Ovary (tissue), 9 donors: ENCODE results near the gene COQ10A. TPM values are rescaled to one million over a fixed set of nuclear protein-coding genes. Genes with fewer than 3 reads are reported as not detected.
A peak's percentile ranks its signal among the peaks of the same experiment; 100 is the strongest.

Source experiments
- DNase-seq, 5 donors: peaks; one replicate each; pipeline ENCODE4 v3.0.0-alpha.2; 2019 to 2020
- H3K27ac ChIP-seq, 2 donors: fragments of 200-600 bp; one replicate each; pipeline versions ENCODE4 v1.5.1 to v1.8.0; 2019 to 2022
- H3K27me3 ChIP-seq: fragments of 200-600 bp; one replicate; pipeline ENCODE4 v1.8.0; 2022
- H3K36me3 ChIP-seq: fragments of 200-600 bp; sonication (generic); one replicate; pipeline ENCODE4 v1.5.1; 2019
- H3K4me1 ChIP-seq: one replicate; pipeline ENCODE4 v1.8.1; 2013; ENCODE audit warnings: mild to moderate bottlenecking, moderate library complexity; ENCODE audit not compliant: insufficient read depth
- H3K4me3 ChIP-seq: fragments of 200-600 bp; sonication (generic); one replicate; pipeline ENCODE4 v1.5.1; 2017
- H3K9me3 ChIP-seq, 2 donors: fragments of 200-600 bp in 1 of 2; sonication (generic) in 1 of 2; one replicate each; pipeline versions ENCODE4 v1.5.1 to v1.8.1; 2013 to 2019; ENCODE audit warnings: mild to moderate bottlenecking in 1 of 2, moderate library complexity in 1 of 2
- EP300 ChIP-seq: sonication (generic); formaldehyde crosslinking; IDR thresholded peaks from one replicate; pipeline ENCODE4 v1.6.1; 2017; ENCODE audit warnings: antibody characterized with exemption
- POLR2A ChIP-seq: fragments of 450-650 bp; IDR thresholded peaks from one replicate; pipeline ENCODE4 v1.6.1; 2017; ENCODE audit warnings: antibody characterized with exemption, mild to moderate bottlenecking, moderate library complexity
- WGBS, 3 donors: extraction: QIAGEN DNeasy Blood & Tissue Kit in 1 of 3; methylation state at CpG; one replicate each; pipeline versions ENCODE4 v1.1.5 to v1.1.7; 2013 to 2017; 5-methylcytosine and 5-hydroxymethylcytosine counted together
- intact Hi-C, 4 donors: fragments of 100-400 bp; cut with DNase I; formaldehyde crosslinking; loops; one replicate each; pipeline versions ENCODE4 v1.11.0 to v1.15.1; 2022 to 2023
- polyA plus RNA-seq, 2 donors: library from polyadenylated mRNA; stranded (reverse); fragments of 200-250 nt in 1 of 2; fragments of 350-450 nt in 1 of 2; fragmentation: Illumina TruSeq in 1 of 2; extraction: RNeasy Lipid Tissue Mini Kit (QIAGEN cat#74804) in 1 of 2; gene quantifications; one replicate each; pipeline ENCODE4 v1.2.3, GENCODE V29; 2013 to 2014
- total RNA-seq, 7 donors: library from RNA; depleted of rRNA in 2 of 7; stranded (reverse); fragments of >200 nt in 2 of 7; fragmentation: NEBNext Ultra II Directional in 3 of 7; extraction: Animal tissue kit (Norgen Biotek cat#: 25700) in 3 of 7; gene quantifications; one replicate each; pipeline versions ENCODE4 v1.1.0 to v1.2.4, GENCODE V29; 2016 to 2023
- TF ChIP-seq, protein P1 (sequence below), 3 donors: fragments of 450-650 bp in 2 of 3; fragments of 200-600 bp in 1 of 3; IDR thresholded peaks; one replicate each; pipeline versions ENCODE4 v1.5.1 to v1.8.0; 2016 to 2022; ENCODE audit warnings: antibody characterized with exemption in 3 of 3, mild to moderate bottlenecking in 1 of 3
- donor health status: DM: no; HTN: no; CAD: no; lungs with moderate emphysema.
- donor health status: DM: no; HTN: no; CAD: no.
- donor health status: Bipolar disorder and iron deficiency.
- donor health status: DM: yes; HTN: yes; CAD: no.
- donor health status: DM: no; HTN: no; CAD: no.
- donor health status: DM: yes; HTN: yes; CAD: no.

COQ10A gene
- total and polyA plus RNA-seq, 9 donors: 11.3 to 31.1 (median 14.9) TPM

DNA sequence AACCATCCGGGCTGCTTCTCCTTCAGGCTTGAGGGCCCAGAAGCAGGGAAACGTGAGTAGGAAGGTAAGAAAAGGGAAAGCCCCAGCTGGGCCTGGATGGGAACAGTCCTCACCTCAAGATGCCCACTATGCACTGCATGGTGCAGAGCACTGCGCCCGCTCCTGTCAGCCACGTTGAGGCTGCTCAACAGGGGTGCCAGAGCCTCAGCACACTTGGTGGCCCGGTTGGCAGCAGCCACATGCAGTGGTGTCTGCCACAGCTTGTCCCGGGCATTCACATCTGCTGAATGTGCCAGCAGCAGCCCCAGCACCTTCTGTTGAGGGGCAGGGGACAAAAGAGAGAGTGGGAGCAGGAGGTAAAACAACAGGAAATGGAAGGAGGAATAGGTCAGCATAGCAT is 11.1 kb upstream of the COQ10A start:
- Histone ChIP-seq H3K36me3 (peaks cover 2% of the 10 kb centered on the region), H3K9me3 (no peaks in the 10 kb centered on the region), H3K4me1 (peaks cover 4% of the 10 kb centered on the region), H3K27me3 (no peaks in the 10 kb centered on the region), H3K4me3 (no peak overlapping the region), H3K27ac (no peak overlapping the region)
- 82 to 85% (median 84%) methylated on average over 7 of the region's 7 CpGs for WGBS, 3 donors
- no peak for DNase-seq
- TF ChIP-seq POLR2A (no peak), EP300 (no peak)
- TF ChIP-seq, protein P1, sequence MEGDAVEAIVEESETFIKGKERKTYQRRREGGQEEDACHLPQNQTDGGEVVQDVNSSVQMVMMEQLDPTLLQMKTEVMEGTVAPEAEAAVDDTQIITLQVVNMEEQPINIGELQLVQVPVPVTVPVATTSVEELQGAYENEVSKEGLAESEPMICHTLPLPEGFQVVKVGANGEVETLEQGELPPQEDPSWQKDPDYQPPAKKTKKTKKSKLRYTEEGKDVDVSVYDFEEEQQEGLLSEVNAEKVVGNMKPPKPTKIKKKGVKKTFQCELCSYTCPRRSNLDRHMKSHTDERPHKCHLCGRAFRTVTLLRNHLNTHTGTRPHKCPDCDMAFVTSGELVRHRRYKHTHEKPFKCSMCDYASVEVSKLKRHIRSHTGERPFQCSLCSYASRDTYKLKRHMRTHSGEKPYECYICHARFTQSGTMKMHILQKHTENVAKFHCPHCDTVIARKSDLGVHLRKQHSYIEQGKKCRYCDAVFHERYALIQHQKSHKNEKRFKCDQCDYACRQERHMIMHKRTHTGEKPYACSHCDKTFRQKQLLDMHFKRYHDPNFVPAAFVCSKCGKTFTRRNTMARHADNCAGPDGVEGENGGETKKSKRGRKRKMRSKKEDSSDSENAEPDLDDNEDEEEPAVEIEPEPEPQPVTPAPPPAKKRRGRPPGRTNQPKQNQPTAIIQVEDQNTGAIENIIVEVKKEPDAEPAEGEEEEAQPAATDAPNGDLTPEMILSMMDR (IDR thresholded peaks at IDR 0.05): no peak
- intact Hi-C loops: no loop called here

- Histone ChIP-seq H3K4me1 (peaks cover 4% of the 10 kb centered on the region), H3K4me3 (no peak overlapping the region), H3K9me3 (no peaks in the 10 kb centered on the region), H3K27me3 (no peaks in the 10 kb centered on the region), H3K27ac (peak overlapping the region in 1 of 2 donors; percentile 25), H3K36me3 (peaks cover 2% of the 10 kb centered on the region)
- intact Hi-C loops: no loop called here
- DNase-seq: no peak
- TF ChIP-seq POLR2A (no peak), EP300 (no peak)
- TF ChIP-seq, protein P1 (IDR thresholded peaks at IDR 0.05): no peak
- 23 to 29% (median 26%) methylated on average over 4 of the region's 4 CpGs for WGBS, 3 donors
Measured at GRCh38 chr12:56256326-56256960, 10.3 kb upstream of the COQ10A start.

DNA sequence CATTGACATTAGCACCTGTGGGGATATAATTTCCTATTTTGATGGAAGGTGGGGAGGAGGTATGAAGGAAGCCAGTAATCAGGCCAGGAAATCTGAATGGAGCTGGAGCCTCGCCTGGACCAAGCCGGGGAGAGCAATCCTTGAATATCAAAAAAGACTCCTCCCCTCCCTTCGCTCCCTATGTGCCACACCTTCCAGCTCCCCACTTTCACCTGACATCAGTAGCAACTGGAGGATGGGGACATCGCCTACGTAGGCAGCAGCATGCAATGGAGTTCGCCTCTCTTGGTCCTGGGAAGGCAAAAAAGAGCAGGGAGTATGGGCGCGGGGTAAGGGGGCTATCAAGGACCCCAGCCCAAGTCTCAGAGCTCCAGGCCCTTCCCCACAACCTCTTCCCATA is 9.7 kb upstream of the COQ10A start:
- intact Hi-C loops: no loop called here
- 45 to 50% (median 46%) methylated on average over 8 of the region's 8 CpGs for WGBS, 3 donors
- peaks cover 4% of the 10 kb centered on the region for H3K4me1 ChIP-seq
- TF ChIP-seq POLR2A (no peak), EP300 (no peak)
- TF ChIP-seq, protein P1 (IDR thresholded peaks at IDR 0.05): no peak
- no peaks in the 10 kb centered on the region for H3K36me3 ChIP-seq
- H3K27ac ChIP-seq: no peak overlapping the region
- no peak for DNase-seq
- H3K4me3 ChIP-seq: peak overlapping the region; percentile 88
- no peaks in the 10 kb centered on the region for H3K27me3 ChIP-seq
- no peaks in the 10 kb centered on the region for H3K9me3 ChIP-seq

GRCh38 chr12:56257491-56258067 is 9.2 kb upstream of the COQ10A start:
- Histone ChIP-seq H3K27me3 (no peaks in the 10 kb centered on the region), H3K36me3 (no peaks in the 10 kb centered on the region), H3K4me1 (peaks cover 4% of the 10 kb centered on the region), H3K9me3 (no peaks in the 10 kb centered on the region), H3K4me3 (peak overlapping the region; percentile 88), H3K27ac (peak overlapping the region; percentile 87 to 90)
- TF ChIP-seq, protein P1 (IDR thresholded peaks at IDR 0.05): no peak
- no peak for TF ChIP-seq POLR2A
- TF ChIP-seq EP300: no peak
- intact Hi-C loops: no loop called here
- DNase-seq: no peak
- 0 to 1% (median 0%) methylated on average over 17 to 27 of the region's 27 CpGs for WGBS, 3 donors
